ENCODE measurements around the gene EXOC3L4. TPM values are rescaled to one million over a fixed set of nuclear protein-coding genes. Genes with fewer than 3 reads are reported as not detected.

EXOC3L4 gene
- total and polyA plus RNA-seq, 4 donors = 24.0 to 77.8 (median 36.7) TPM

- Histone ChIP-seq H3K9me3 (ENCODE audit: control insufficient read depth in 4 of 4, low read length in 3 of 4) (peaks cover 0 to 8% (median 0%) of the 10 kb centered on the region in 4 donors), H3K4me1 (ENCODE audit: control insufficient read depth in 4 of 4, insufficient read depth in 4 of 4, low read length in 3 of 4) (peaks cover 4 to 24% (median 15%) of the 10 kb centered on the region in 4 donors), H3K27ac (ENCODE audit: low read depth in 1 of 2, low read length in 2 of 2) (no peak overlapping the region), H3K9ac (ENCODE audit: low read depth in 1 of 2, low read length in 2 of 2) (no peak overlapping the region), H3K4me3 (ENCODE audit: low read depth in 1 of 3, low read length in 3 of 3) (no peak overlapping the region), H3K27me3 (ENCODE audit: control insufficient read depth in 4 of 4, insufficient read depth in 4 of 4, low read length in 3 of 4) (no peaks in the 10 kb centered on the region), H3K36me3 (ENCODE audit: control insufficient read depth in 4 of 4, insufficient read depth in 3 of 4, low read depth in 1 of 4, low read length in 3 of 4) (no peaks in the 10 kb centered on the region)
- no peak for DNase-seq (ENCODE audit: low spot score)
- no peak for TF ChIP-seq EGR1 (IDR thresholded peaks at IDR 0.05; ENCODE audit: low read depth in 2 of 2)
- TF ChIP-seq RXRA (IDR thresholded peaks at IDR 0.05) = no peak
- TF ChIP-seq CTCF (IDR thresholded peaks at IDR 0.05; ENCODE audit: low read depth, low read length, missing input control) = no peak
- TF ChIP-seq TAF1 (conservative IDR thresholded peaks at IDR 0.05) = no peak
- no peak for TF ChIP-seq YY1 (IDR thresholded peaks at IDR 0.05)
- TF ChIP-seq MAX (IDR thresholded peaks at IDR 0.05) = no peak
- no peak for TF ChIP-seq HNF4G (IDR thresholded peaks at IDR 0.05)
- no peak for TF ChIP-seq SP1 (IDR thresholded peaks at IDR 0.05)
- no peak for TF ChIP-seq HNF4A (conservative IDR thresholded peaks at IDR 0.05)
- no peak for TF ChIP-seq ATF3 (IDR thresholded peaks at IDR 0.05)
- no peak for TF ChIP-seq REST (IDR thresholded peaks at IDR 0.05)
- 78% methylated on average over 1 of the region's 1 CpG for WGBS
Measured at GRCh38 chr14:103158688-103159087, 64.2 kb downstream of the EXOC3L4 start.

Other genes starting within 250 kb of the EXOC3L4 start
- gene AMN, start 172.1 kb upstream of the EXOC3L4 start, total RNA-seq = 10 to 100 TPM in 1 of 2 donors, 1 to 10 TPM in 1; 2.1 to 51.2 TPM
- 10 to 100 TPM in 1 of 2 donors, 1 to 10 TPM in 1; 5.1 to 12.1 TPM for gene AMN, start 172.1 kb upstream of the EXOC3L4 start, polyA plus RNA-seq
- gene CDC42BPB, start 37.2 kb upstream of the EXOC3L4 start, total RNA-seq = 10 to 100 TPM; 35.2 to 78.7 TPM
- 10 to 100 TPM in 1 of 2 donors, 1 to 10 TPM in 1; 4.1 to 24.3 TPM for gene CDC42BPB, start 37.2 kb upstream of the EXOC3L4 start, polyA plus RNA-seq
- gene LBHD2, start 10.5 kb upstream of the EXOC3L4 start, total RNA-seq = under 1 TPM in 1 of 2 donors, not detected in 1; 0.47 TPM
- under 1 TPM in 1 of 2 donors, not detected in 1; 0.53 TPM for gene LBHD2, start 10.5 kb upstream of the EXOC3L4 start, polyA plus RNA-seq
- 10 to 100 TPM; 25.0 to 32.0 TPM for gene TNFAIP2, start 28.7 kb downstream of the EXOC3L4 start, total RNA-seq
- gene TNFAIP2, start 28.7 kb downstream of the EXOC3L4 start, polyA plus RNA-seq = 10 to 100 TPM in 1 of 2 donors, 1 to 10 TPM in 1; 8.9 to 19.8 TPM
- gene EIF5, start 239.5 kb downstream of the EXOC3L4 start, total RNA-seq = 100 to 1,000 TPM; 121 to 181 TPM
- gene EIF5, start 239.5 kb downstream of the EXOC3L4 start, polyA plus RNA-seq = 100 to 1,000 TPM; 203 to 435 TPM

Measured in liver (tissue), 9 donors.